ENCODE measurements around the gene CAMTA1.

GRCh38 chr1:7698641-7699040, 913.4 kb downstream of the CAMTA1 start:
- TF ChIP-seq CTCF (IDR thresholded peaks at IDR 0.05; ENCODE audit: insufficient read depth, low read length, poor library complexity, severe bottlenecking): no peak
- no peak for TF ChIP-seq EZH2phosphoT487 (conservative IDR thresholded peaks at IDR 0.05; ENCODE audit: low read length)

Measured in SU-DHL-6 (cell line).